Measurements from ENCODE around the gene SLC22A17. TPM values are rescaled to one million over a fixed set of nuclear protein-coding genes. Genes with fewer than 3 reads are reported as not detected.

Gene SLC22A17
- total and polyA plus RNA-seq, 2 of the 4 experiments (the other 2 are of a cell fraction), result 6.6 to 36.0 TPM

GRCh38 chr14:23322568-23323517, 29.8 kb downstream of the SLC22A17 start:
- peak overlapping the region; percentile 98 for H2AK9ac ChIP-seq (replicated peaks; ENCODE audit: low read depth, low read length, poor library complexity)
- H3K9ac ChIP-seq (ENCODE audit: low read depth, low read length), result peak overlapping the region; percentile 98
- BruUV-seq (replicated peaks), result no TSS peak
- CTCF ChIA-PET, result interaction anchor here (1.9 kb wide), 1 partner anchor 23 kb away, joined by 4 read pairs; no protein-coding TSS in a partner anchor
- no peak for DNase-seq
- H3K9me3 ChIP-seq (ENCODE audit: control insufficient read depth, insufficient read depth, low read length), result no peaks in the 10 kb centered on the region
- H3K4me3 ChIP-seq (ENCODE audit: insufficient read depth, low read depth, low read length), result peak overlapping the region; percentile 99
- ATAC-seq (ENCODE audit: low read depth), result no peak
- POLR2A ChIA-PET (ENCODE audit: unreplicated experiment), result interaction anchor here (0.6 kb wide), 1 partner anchor 50 kb away, joined by 7 read pairs; no protein-coding TSS in a partner anchor
- H3K56ac ChIP-seq (ENCODE audit: extremely low read depth, insufficient read depth, low read length), result peak overlapping the region; percentile 91; the same call in 1 of the 2 replicates
- H2BK20ac ChIP-seq (ENCODE audit: low read depth, low read length), result no peak overlapping the region
- peaks cover 16% of the 10 kb centered on the region; the same call in 1 of the 2 replicates for H4K20me1 ChIP-seq (ENCODE audit: insufficient read depth, low read length)
- peak overlapping the region; percentile 96 for H2AK5ac ChIP-seq (ENCODE audit: low read depth, low read length)
- H4K5ac ChIP-seq (ENCODE audit: low read depth, low read length), result no peak overlapping the region
- peak overlapping the region; percentile 88; the same call in 1 of the 2 replicates for H3K27ac ChIP-seq (ENCODE audit: insufficient read depth, low read length)
- peak overlapping the region; percentile 82 for H3K4me2 ChIP-seq (ENCODE audit: low read depth, low read length)
- no peaks in the 10 kb centered on the region for H3K9me1 ChIP-seq (ENCODE audit: insufficient read depth, low read length)
- no peak overlapping the region for H2BK15ac ChIP-seq (ENCODE audit: low read depth, low read length)
- peak overlapping the region; percentile 93; the same call in 1 of the 2 replicates for H3K4ac ChIP-seq (ENCODE audit: low read depth, low read length)
- peak overlapping the region; percentile 87; the same call in 1 of the 2 replicates for H4K91ac ChIP-seq (ENCODE audit: insufficient read depth, low read depth, low read length)
- no peak overlapping the region for H2BK120ac ChIP-seq (ENCODE audit: low read depth, low read length)
- intact Hi-C loops (cut with micrococcal nuclease) (no loop called here), dilution Hi-C loops (cut with HindIII; ENCODE audit: low sequenced_read_pairs, unreplicated experiment) (no loop called here), in situ Hi-C loops (cut with MboI; ENCODE audit: low sequenced_read_pairs) (loop anchor here (10.0 to 25.0 kb wide), 5 partner anchors 52 to 1114 kb away; partner anchors contain the start of genes CBLN3, CMTM5, EMC9 and FITM1)
- peak overlapping the region; percentile 98 for H3K14ac ChIP-seq (replicated peaks; ENCODE audit: low read depth, low read length)
- peak overlapping the region; percentile 98 for H3K23ac ChIP-seq (ENCODE audit: low read depth, low read length)
- peaks cover 18 to 41% of the 10 kb centered on the region in 2 experiments for H3K79me1 ChIP-seq (ENCODE audit: low read depth in 1 of 2, low read length in 2 of 2)
- 80 to 100% methylated on average over 1 of the region's 10 CpGs for WGBS, 2 experiments (ENCODE audit: extremely low coverage in 2 of 2, insufficient read length in 1 of 2)
- no peak overlapping the region; the same call in 1 of the 2 replicates for H3K18ac ChIP-seq (ENCODE audit: low read depth, low read length)
- peak overlapping the region; percentile 34 to 83 for H4K8ac ChIP-seq (ENCODE audit: low read depth in 2 of 2, low read length in 2 of 2)
- H2AFZ ChIP-seq (replicated peaks; ENCODE audit: low read length, poor library complexity), result no peak overlapping the region
- H3K27me3 ChIP-seq (ENCODE audit: control insufficient read depth, insufficient read depth, low read length), result no peaks in the 10 kb centered on the region
- H2BK5ac ChIP-seq (ENCODE audit: low read depth, low read length, poor library complexity, severe bottlenecking), result peak overlapping the region; percentile 91
- H3K4me1 ChIP-seq (ENCODE audit: control insufficient read depth, insufficient read depth, low read length), result peaks cover 6% of the 10 kb centered on the region; the same call in 1 of the 2 replicates
- H3K36me3 ChIP-seq (ENCODE audit: control insufficient read depth, insufficient read depth, low read length), result peaks cover 27% of the 10 kb centered on the region
- TF ChIP-seq ELK1 (IDR thresholded peaks at IDR 0.05; ENCODE audit: borderline replicate concordance, low read depth, low read length), result no peak
- TF ChIP-seq NFE2L2 (IDR thresholded peaks at IDR 0.05; ENCODE audit: low read depth, low read length), result no peak
- TF ChIP-seq MAFK (IDR thresholded peaks at IDR 0.05; ENCODE audit: low read depth, low read length), result no peak
- no peak for TF ChIP-seq CEBPB (IDR thresholded peaks at IDR 0.05; ENCODE audit: low read depth, low read length)
- no peak for TF ChIP-seq CHD1 (IDR thresholded peaks at IDR 0.05; ENCODE audit: low read depth, low read length)
- no peak for TF ChIP-seq MAZ (IDR thresholded peaks at IDR 0.05; ENCODE audit: borderline replicate concordance, low read depth, low read length)
- TF ChIP-seq MXI1 (IDR thresholded peaks at IDR 0.05; ENCODE audit: borderline replicate concordance, low read depth, low read length), result no peak
- TF ChIP-seq CTCF (conservative IDR thresholded peaks at IDR 0.05; ENCODE audit: low read depth, low read length), result no peak
- TF ChIP-seq SMC3 (IDR thresholded peaks at IDR 0.05; ENCODE audit: low read depth, low read length), result no peak
- TF ChIP-seq POLR2A (IDR thresholded peaks at IDR 0.05; ENCODE audit: low read depth, low read length), result no peak
- TF ChIP-seq RCOR1 (IDR thresholded peaks at IDR 0.05; ENCODE audit: insufficient replicate concordance, low read length), result no peak
- TF ChIP-seq FOS (IDR thresholded peaks at IDR 0.05; ENCODE audit: low read depth, low read length), result no peak
- no peak for TF ChIP-seq RAD21 (IDR thresholded peaks at IDR 0.05; ENCODE audit: low read length)
